Common myeloid progenitor, CD34-positive (primary cell): ENCODE results near the gene GRID1.

ENCODE experiments used
- CTCF ChIA-PET: fragments of 350-600 bp; sonication (Branson Sonifier 250); formaldehyde crosslinking; loops from one replicate; lab custom pipeline; 2021; ENCODE audit warnings: antibody characterized with exemption; lab: Charles Lee
- POLR2A ChIA-PET: fragments of 350-600 bp; sonication (Branson Sonifier 250); formaldehyde crosslinking; loops from one replicate; lab custom pipeline; 2021; ENCODE audit warnings: antibody characterized with exemption; lab: Charles Lee
- DNase-seq, 3 donors: peaks; one replicate each; pipeline versions ENCODE4 v3.0.0 to v3.0.0-alpha.2; 2013
- H3K27ac ChIP-seq, 2 experiments: 1 replicate in 1 of 2; 2 replicates in 1 of 2; pipeline ENCODE4 v1.7.0; 2013; ENCODE audit warnings: inconsistent platforms in 2 of 2, low read length in 2 of 2, mild to moderate bottlenecking in 2 of 2, low read depth in 1 of 2, moderate library complexity in 1 of 2; ENCODE audit not compliant: severe bottlenecking in 2 of 2, insufficient read depth in 1 of 2, poor library complexity in 1 of 2
- H3K27me3 ChIP-seq, 5 experiments: replicated peaks in 2 of 5; 1 replicate in 3 of 5; 2 replicates in 2 of 5; pipeline versions ENCODE4 v1.6.1 to v1.7.0; 2013; ENCODE audit warnings: low read length in 4 of 5, mild to moderate bottlenecking in 2 of 5, moderate library complexity in 2 of 5, inconsistent platforms in 1 of 5; ENCODE audit not compliant: insufficient read depth in 5 of 5, control insufficient read depth in 4 of 5
- H3K36me3 ChIP-seq, 4 experiments: 1 replicate in 2 of 4; 2 replicates in 2 of 4; pipeline versions ENCODE4 v1.6.1 to v1.7.0; 2013; ENCODE audit warnings: low read length in 3 of 4, control low read depth in 1 of 4, mild to moderate bottlenecking in 1 of 4; ENCODE audit not compliant: control insufficient read depth in 4 of 4, insufficient read depth in 4 of 4
- H3K4me1 ChIP-seq, 4 experiments: 1 replicate in 3 of 4; 2 replicates in 1 of 4; pipeline versions ENCODE4 v1.6.1 to v1.7.1; 2013; ENCODE audit warnings: low read length in 3 of 4, mild to moderate bottlenecking in 3 of 4, control low read depth in 1 of 4, inconsistent platforms in 1 of 4, moderate library complexity in 1 of 4; ENCODE audit not compliant: control insufficient read depth in 4 of 4, insufficient read depth in 4 of 4; ENCODE audit errors: control extremely low read depth in 1 of 4
- H3K4me3 ChIP-seq, 7 experiments: 1 replicate in 4 of 7; 2 replicates in 3 of 7; pipeline versions ENCODE4 v1.5.1 to v1.7.0; 2013; ENCODE audit warnings: mild to moderate bottlenecking in 7 of 7, low read length in 6 of 7, moderate library complexity in 6 of 7, inconsistent platforms in 2 of 7, low read depth in 2 of 7, control low read depth in 1 of 7; ENCODE audit not compliant: insufficient read depth in 4 of 7, control insufficient read depth in 1 of 7; ENCODE audit errors: extremely low read depth in 1 of 7
- H3K9me3 ChIP-seq, 5 experiments: 1 replicate in 4 of 5; 2 replicates in 1 of 5; pipeline versions ENCODE4 v1.6.1 to v1.7.1; 2013; ENCODE audit warnings: low read length in 4 of 5, mild to moderate bottlenecking in 2 of 5, inconsistent platforms in 1 of 5, low read depth in 1 of 5, moderate library complexity in 1 of 5; ENCODE audit not compliant: control insufficient read depth in 4 of 5, insufficient read depth in 2 of 5; ENCODE audit errors: control extremely low read depth in 1 of 5
- WGBS: methylation state at CpG from one replicate; pipeline ENCODE4 v1.1.5; 2013; ENCODE audit not compliant: insufficient coverage; 5-methylcytosine and 5-hydroxymethylcytosine counted together

The GRID1 gene

GRCh38 chr10:86070278-86070677, 296.3 kb downstream of the GRID1 start:
- no peak for DNase-seq
- H3K36me3 ChIP-seq = no peaks in the 10 kb centered on the region
- CTCF ChIA-PET = no interaction called here
- POLR2A ChIA-PET = no interaction called here
- no peaks in the 10 kb centered on the region for H3K4me1 ChIP-seq
- H3K27me3 ChIP-seq = peaks cover 0 to 9% (median 0%) of the 10 kb centered on the region in 5 experiments
- no peak overlapping the region for H3K4me3 ChIP-seq
- no peak overlapping the region for H3K27ac ChIP-seq
- H3K9me3 ChIP-seq = no peaks in the 10 kb centered on the region
- WGBS = 100% methylated on average over 1 of the region's 1 CpG

- Histone ChIP-seq H3K4me3 (no peak overlapping the region), H3K27me3 (peaks cover 0 to 13% (median 0%) of the 10 kb centered on the region in 5 experiments), H3K36me3 (no peaks in the 10 kb centered on the region), H3K4me1 (no peaks in the 10 kb centered on the region), H3K27ac (no peak overlapping the region), H3K9me3 (no peaks in the 10 kb centered on the region)
- whole genome bisulfite sequencing = 88% methylated on average over 6 of the region's 10 CpGs
- no peak for DNase-seq
- ChIA-PET POLR2A (no interaction called here), CTCF (no interaction called here)
These were observed 298.2 kb downstream of the GRID1 start for GRCh38 chr10:86068231-86069054.

- no peaks in the 10 kb centered on the region for H3K4me1 ChIP-seq
- H3K27ac ChIP-seq = no peak overlapping the region
- peaks cover 0 to 9% (median 0%) of the 10 kb centered on the region in 5 experiments for H3K27me3 ChIP-seq
- no peaks in the 10 kb centered on the region for H3K36me3 ChIP-seq
- ChIA-PET POLR2A (no interaction called here), CTCF (no interaction called here)
- WGBS = 90% methylated on average over 2 of the region's 5 CpGs
- H3K4me3 ChIP-seq = no peak overlapping the region
- no peaks in the 10 kb centered on the region for H3K9me3 ChIP-seq
- DNase-seq = no peak
These were observed 299.1 kb downstream of the GRID1 start for GRCh38 chr10:86067436-86068050.

GRCh38 chr10:86066696-86067095, 299.9 kb downstream of the GRID1 start:
- POLR2A ChIA-PET = no interaction called here
- Histone ChIP-seq H3K4me1 (no peaks in the 10 kb centered on the region), H3K36me3 (no peaks in the 10 kb centered on the region), H3K9me3 (no peaks in the 10 kb centered on the region), H3K27ac (no peak overlapping the region), H3K4me3 (no peak overlapping the region), H3K27me3 (peaks cover 0 to 9% (median 0%) of the 10 kb centered on the region in 5 experiments)
- CTCF ChIA-PET = no interaction called here
- WGBS = 98% methylated on average over 6 of the region's 8 CpGs
- DNase-seq = no peak

- no peaks in the 10 kb centered on the region for H3K4me1 ChIP-seq
- peaks cover 0 to 4% (median 0%) of the 10 kb centered on the region in 5 experiments for H3K27me3 ChIP-seq
- ChIA-PET CTCF (no interaction called here), POLR2A (no interaction called here)
- no peaks in the 10 kb centered on the region for H3K36me3 ChIP-seq
- no peak overlapping the region for H3K27ac ChIP-seq
- WGBS = 100% methylated on average over 3 of the region's 6 CpGs
- DNase-seq = no peak
- H3K4me3 ChIP-seq = no peak overlapping the region
- no peaks in the 10 kb centered on the region for H3K9me3 ChIP-seq
These were observed 300.8 kb downstream of the GRID1 start for GRCh38 chr10:86065711-86066251.

GRCh38 chr10:86064931-86065662, 301.5 kb downstream of the GRID1 start:
- Histone ChIP-seq H3K9me3 (no peaks in the 10 kb centered on the region), H3K27ac (no peak overlapping the region), H3K4me3 (no peak overlapping the region), H3K4me1 (no peaks in the 10 kb centered on the region), H3K36me3 (no peaks in the 10 kb centered on the region), H3K27me3 (peaks cover 0 to 4% (median 0%) of the 10 kb centered on the region in 5 experiments)
- WGBS = 91% methylated on average over 3 of the region's 5 CpGs
- ChIA-PET POLR2A (no interaction called here), CTCF (no interaction called here)
- DNase-seq = no peak
